Measurements from ENCODE around the gene CACNG5.

Gene CACNG5

DNA sequence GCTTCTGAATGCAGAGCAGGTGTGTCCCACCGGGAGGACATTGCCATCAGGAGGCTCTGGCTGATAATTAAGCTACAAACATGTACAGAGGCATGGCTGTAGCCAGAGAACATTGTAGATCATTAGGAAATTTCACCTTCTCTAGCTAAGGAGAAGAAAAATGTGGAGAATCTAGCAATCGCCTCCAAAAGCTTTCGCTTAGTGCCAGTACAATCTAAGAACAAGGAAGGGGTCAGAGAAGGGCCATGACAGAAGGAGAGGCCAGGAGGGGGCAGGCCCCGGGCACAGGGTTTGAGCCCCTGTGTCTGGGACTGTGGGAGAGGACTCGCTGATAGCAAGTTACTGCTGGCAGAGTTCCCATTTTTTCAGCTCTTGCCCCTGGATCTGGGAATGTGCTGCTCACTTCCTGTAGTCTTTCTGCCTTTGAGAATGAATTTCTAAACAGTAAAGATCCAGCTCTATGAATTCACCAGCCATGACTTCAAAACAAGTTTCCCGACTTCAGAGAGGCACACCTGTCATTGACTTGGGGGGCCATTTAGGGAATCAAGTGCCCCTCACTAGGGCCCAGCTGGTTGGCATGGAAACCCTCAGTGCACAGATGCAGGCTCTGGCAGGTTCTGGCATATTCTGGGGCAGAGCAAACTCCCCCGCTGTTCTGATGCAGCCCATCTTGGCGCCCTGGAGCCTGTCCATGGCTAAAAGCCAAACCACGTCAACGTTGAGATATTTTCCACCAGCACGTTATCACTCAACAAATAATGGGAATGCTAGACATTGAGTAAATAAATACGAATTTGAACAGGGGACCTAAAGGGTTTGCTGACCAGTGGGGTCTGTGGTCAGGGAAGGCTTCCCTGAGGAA lies 70.1 kb downstream of the CACNG5 start:
- no peak for DNase-seq (ENCODE audit: low read depth in 2 of 2)

- peak; percentile 46 to 53 for DNase-seq (ENCODE audit: low read depth in 2 of 2)
These were observed 71.7 kb downstream of the CACNG5 start for GRCh38 chr17:66906321-66907278.

- no peak for DNase-seq (ENCODE audit: low read depth in 2 of 2)
These were observed 75.0 kb downstream of the CACNG5 start for GRCh38 chr17:66909804-66910373.

DNA sequence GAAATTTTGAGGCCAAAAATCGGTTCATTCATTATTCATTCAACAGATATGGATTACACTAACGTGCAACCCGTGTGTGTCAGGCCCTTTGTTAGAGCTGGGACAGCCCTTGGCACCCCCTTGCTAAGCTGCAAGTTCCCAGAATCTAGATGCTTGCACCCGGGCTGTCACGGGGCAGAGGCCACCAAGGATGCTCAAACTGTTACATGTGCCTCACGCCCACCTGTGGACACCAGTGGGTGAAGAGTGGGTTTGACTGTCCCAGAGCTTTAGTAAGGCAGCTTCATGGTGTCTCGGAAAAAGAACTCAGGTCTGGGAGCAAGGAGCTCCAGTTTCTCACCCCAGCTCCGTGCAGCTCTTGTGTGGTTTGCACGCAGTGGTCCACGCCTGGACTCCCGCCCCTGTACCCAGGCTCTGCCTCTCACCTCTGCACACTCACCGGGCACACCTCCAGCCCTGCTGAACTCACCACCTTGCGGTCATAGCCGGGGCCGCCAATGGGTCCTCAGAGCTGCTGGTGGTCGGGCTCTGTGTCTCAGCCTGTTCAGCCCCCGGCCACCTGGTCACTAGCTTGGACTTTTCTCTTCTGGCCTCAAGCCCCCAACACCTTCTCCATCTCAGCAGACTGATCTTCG lies 75.9 kb downstream of the CACNG5 start:
- DNase-seq (ENCODE audit: low read depth in 2 of 2): no peak

- no peak for DNase-seq (ENCODE audit: low read depth in 2 of 2)
These were observed 80.3 kb downstream of the CACNG5 start for GRCh38 chr17:66915204-66915611.

DNA sequence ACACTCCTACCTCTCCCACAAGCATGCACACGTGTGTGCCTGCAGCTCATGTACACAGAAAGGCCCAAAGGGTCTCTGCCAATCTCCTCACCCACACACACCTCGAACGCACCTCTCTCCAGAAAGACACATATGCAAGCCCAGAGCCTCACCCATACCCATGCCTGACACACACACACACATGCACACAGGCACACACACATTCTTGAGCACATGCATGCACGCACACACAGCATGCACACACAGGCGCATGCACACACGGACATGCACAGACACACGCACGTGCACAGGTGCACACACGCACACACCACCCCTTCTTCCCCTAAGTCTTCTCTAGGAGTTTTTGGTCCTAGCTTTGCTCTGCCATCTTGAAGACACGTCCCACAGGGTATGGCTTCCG lies 80.9 kb downstream of the CACNG5 start:
- no peak for DNase-seq (ENCODE audit: low read depth in 2 of 2)

GRCh38 chr17:66916946-66917345 lies 82.0 kb downstream of the CACNG5 start:
- DNase-seq (ENCODE audit: low read depth in 2 of 2): no peak

DNA sequence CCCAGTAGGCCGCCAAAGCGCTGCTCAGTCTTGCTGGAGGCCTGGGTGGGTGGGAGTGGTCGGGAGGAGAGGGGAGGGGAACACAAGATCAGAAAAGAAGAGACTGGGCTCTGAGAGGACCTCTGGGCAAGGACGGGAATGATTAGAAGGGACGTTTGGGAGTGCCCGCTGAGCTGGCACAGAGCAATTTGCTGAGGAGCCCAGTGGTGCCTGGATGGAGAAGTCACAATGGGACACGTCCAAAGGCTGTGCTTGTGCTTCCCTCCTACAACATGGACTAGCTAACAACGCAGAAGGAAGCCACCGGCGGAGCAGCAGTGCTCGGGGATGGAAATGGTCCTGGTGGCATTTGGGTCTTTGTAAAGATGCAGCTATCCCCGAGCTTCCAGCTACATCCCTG lies 84.0 kb downstream of the CACNG5 start:
- no peak for DNase-seq (ENCODE audit: low read depth in 2 of 2)

GRCh38 chr17:66920435-66920834 lies 85.5 kb downstream of the CACNG5 start:
- no peak for DNase-seq (ENCODE audit: low read depth in 2 of 2)

- DNase-seq (ENCODE audit: low read depth in 2 of 2): no peak
These were observed 86.0 kb downstream of the CACNG5 start for GRCh38 chr17:66920950-66921349.

- no peak for DNase-seq (ENCODE audit: low read depth in 2 of 2)
These were observed 89.0 kb downstream of the CACNG5 start for GRCh38 chr17:66923886-66924285.

- no peak for DNase-seq (ENCODE audit: low read depth in 2 of 2)
These were observed 91.0 kb downstream of the CACNG5 start for GRCh38 chr17:66925811-66926500.

DNA sequence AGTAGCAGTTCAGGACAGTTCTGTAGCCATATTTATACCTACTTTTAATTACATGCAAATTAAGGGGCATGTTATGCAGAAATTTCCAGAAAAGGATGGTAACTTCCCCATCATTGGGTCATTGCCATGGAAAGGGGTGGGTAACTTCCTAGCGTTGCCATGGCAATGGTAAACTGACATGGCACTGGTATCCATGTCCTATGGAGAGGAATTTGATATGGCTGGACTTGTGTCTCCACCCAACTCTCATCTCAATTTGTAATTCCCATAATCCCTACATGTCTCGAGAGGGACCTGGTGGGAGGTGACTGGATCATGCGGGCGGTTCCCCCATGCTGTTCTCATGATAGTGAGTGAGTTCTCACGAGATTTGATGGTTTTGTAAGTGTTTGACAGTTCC lies 94.0 kb downstream of the CACNG5 start:
- no peak for DNase-seq (ENCODE audit: low read depth in 2 of 2)

DNA sequence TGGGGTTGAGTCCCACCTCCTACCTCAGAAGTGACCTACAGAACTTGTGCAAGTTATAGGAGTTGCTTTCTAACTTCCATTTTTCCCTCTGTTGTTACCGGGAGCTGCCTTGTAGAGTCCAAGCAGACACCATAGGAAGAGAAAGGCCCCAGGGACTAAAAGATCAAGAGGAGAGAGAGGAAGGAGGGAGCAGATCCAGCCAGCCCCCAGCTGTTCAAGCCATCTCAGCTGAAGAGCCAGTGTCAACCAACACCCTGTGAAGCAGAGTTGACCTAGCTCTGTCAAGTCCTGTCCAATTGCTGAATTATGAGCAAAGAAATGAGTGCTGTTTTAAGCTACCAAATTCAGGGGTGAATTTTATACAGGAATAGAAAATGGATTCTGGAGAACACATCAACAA lies 94.7 kb downstream of the CACNG5 start:
- no peak for DNase-seq (ENCODE audit: low read depth in 2 of 2)

GRCh38 chr17:66930933-66931332 lies 96.0 kb downstream of the CACNG5 start:
- no peak for DNase-seq (ENCODE audit: low read depth in 2 of 2)

DNA sequence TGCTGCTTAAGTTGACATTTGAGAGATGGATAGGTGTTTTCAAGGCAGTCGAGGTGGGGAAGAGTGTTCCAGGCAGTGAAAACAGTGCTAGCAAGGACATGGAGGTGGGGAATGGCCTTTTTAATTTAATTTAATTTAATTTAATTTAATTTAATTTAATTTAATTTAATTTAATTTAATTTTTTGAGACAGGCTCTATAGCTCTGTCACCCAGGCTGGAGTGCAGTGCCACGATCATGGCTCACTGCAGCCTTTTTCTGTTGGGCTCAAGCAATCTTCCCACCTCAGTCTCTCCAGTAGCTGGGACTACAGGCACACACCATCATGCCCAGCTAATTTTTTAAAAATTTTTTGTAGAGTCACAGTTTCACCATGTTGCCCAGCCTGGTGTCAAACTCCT lies 97.4 kb downstream of the CACNG5 start:
- no peak for DNase-seq (ENCODE audit: low read depth in 2 of 2)

DNA sequence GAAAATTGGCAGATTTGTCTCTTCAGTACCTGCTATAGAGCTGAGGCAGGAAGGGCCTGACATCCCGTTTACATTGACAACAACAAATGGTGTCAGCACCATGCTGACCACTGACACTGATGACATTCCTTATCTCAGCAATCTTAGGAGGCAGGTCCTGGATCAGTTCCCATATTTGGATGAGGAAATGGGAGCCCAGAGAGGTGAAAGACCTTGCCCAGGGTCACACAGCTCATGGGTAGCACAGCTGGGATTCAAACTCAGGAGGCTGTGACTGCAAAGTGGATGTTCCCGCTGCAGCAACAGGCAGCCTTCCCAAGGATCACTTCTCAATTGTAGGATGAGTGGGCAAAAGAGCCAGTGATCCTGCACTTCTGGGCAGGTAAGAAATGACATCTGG lies 99.1 kb downstream of the CACNG5 start:
- no peak for DNase-seq (ENCODE audit: low read depth in 2 of 2)
